HG03571 (cell line): ENCODE data around the gene CTNNB1.
"Not testable (repeated sequence)": the region's sequence is repeated elsewhere in the genome, so short reads cannot be mapped to it uniquely, and the experiment has no call there.

Experiments used
- ATAC-seq: cut with Tn5 transposase; IDR thresholded peaks from one replicate; pipeline ENCODE4 v1.9.1; 2021; ENCODE audit not compliant: unreplicated experiment

CTNNB1 gene

GRCh38 chr3:41248525-41248924, 49.2 kb downstream of the CTNNB1 start:
- no peak for ATAC-seq

- ATAC-seq: no peak
These were observed 50.0 kb downstream of the CTNNB1 start for GRCh38 chr3:41249318-41249717.

GRCh38 chr3:41250825-41251224, 51.5 kb downstream of the CTNNB1 start:
- ATAC-seq: no peak

- no peak for ATAC-seq
These were observed 52.3 kb downstream of the CTNNB1 start for GRCh38 chr3:41251593-41251992.

- no peak for ATAC-seq
These were observed 59.0 kb downstream of the CTNNB1 start for GRCh38 chr3:41258239-41258800.

- no peak for ATAC-seq
These were observed 60.3 kb downstream of the CTNNB1 start for GRCh38 chr3:41259449-41260062.

GRCh38 chr3:41260063-41260450, 60.8 kb downstream of the CTNNB1 start:
- ATAC-seq: no peak

GRCh38 chr3:41265011-41265545, 65.8 kb downstream of the CTNNB1 start:
- ATAC-seq: no peak

- no peak for ATAC-seq
These were observed 66.5 kb downstream of the CTNNB1 start for GRCh38 chr3:41265823-41266273.

GRCh38 chr3:41267975-41268640, 68.8 kb downstream of the CTNNB1 start:
- no peak for ATAC-seq

- ATAC-seq: no peak
These were observed 73.4 kb downstream of the CTNNB1 start for GRCh38 chr3:41272667-41273066.

- no peak for ATAC-seq
These were observed 75.8 kb downstream of the CTNNB1 start for GRCh38 chr3:41274944-41275668.

- ATAC-seq: no peak
These were observed 76.9 kb downstream of the CTNNB1 start for GRCh38 chr3:41276191-41276590.

GRCh38 chr3:41277790-41278465, 78.6 kb downstream of the CTNNB1 start:
- ATAC-seq: no peak

- not testable (repeated sequence) for ATAC-seq
These were observed 85.6 kb downstream of the CTNNB1 start for GRCh38 chr3:41284934-41285333.

- ATAC-seq: no peak
These were observed 87.0 kb downstream of the CTNNB1 start for GRCh38 chr3:41286305-41286704.

GRCh38 chr3:41288785-41289184, 89.5 kb downstream of the CTNNB1 start:
- no peak for ATAC-seq
